Heart left ventricle (tissue), 13 donors: ENCODE measurements around the gene AKAP7.

Source experiments
- POLR2A ChIP-seq, 2 donors: fragments of 450-650 bp; IDR thresholded peaks; one replicate each; pipeline ENCODE4 v1.6.1; 2017; ENCODE audit warnings: antibody characterized with exemption in 2 of 2, mild to moderate bottlenecking in 2 of 2, moderate library complexity in 2 of 2
- TF ChIP-seq, protein P1 (sequence below), 12 donors: fragments of 200-600 bp; sonication (generic) in 4 of 12; IDR thresholded peaks; one replicate each; pipeline versions ENCODE4 v1.5.0 to v1.8.0; 2018 to 2022; ENCODE audit warnings: antibody characterized with exemption in 12 of 12, mild to moderate bottlenecking in 5 of 12
- donor health status: ischemic (EF 13 %, LVEDD 7.1; RV severe dilation, severe dysfunction).
- donor health status: DM: no; HTN: yes; CAD: no.
- donor health status: DM: no; HTN: no; CAD: no.
- donor health status: ischemic (EF 25% LVEDD 6.9; RV normal size, moderate dysfunction).
- donor health status: ischemic (EF 25% LVEDD 5.7; RV mildly dilated, moderate dysfunction).
- donor health status: ischemic (EF 35%, LVEDD 5.7; RV mildly dilated, moderate dysfunction).
- donor health status: nonischemic (EF 11% LVEDD 7.7; RV severe dilation, severe dysfunction).
- donor health status: DM: yes; HTN: yes; CAD: no.
- donor health status: PGD.
- donor health status: ischemic (EF 29% LVEDD 5.4; RV normal size, mild dysfunction).
- donor health status: nonischemic (EF 23%, LVEDD 6.1; RV moderate dilation, normal function).

- TF ChIP-seq, protein P1, sequence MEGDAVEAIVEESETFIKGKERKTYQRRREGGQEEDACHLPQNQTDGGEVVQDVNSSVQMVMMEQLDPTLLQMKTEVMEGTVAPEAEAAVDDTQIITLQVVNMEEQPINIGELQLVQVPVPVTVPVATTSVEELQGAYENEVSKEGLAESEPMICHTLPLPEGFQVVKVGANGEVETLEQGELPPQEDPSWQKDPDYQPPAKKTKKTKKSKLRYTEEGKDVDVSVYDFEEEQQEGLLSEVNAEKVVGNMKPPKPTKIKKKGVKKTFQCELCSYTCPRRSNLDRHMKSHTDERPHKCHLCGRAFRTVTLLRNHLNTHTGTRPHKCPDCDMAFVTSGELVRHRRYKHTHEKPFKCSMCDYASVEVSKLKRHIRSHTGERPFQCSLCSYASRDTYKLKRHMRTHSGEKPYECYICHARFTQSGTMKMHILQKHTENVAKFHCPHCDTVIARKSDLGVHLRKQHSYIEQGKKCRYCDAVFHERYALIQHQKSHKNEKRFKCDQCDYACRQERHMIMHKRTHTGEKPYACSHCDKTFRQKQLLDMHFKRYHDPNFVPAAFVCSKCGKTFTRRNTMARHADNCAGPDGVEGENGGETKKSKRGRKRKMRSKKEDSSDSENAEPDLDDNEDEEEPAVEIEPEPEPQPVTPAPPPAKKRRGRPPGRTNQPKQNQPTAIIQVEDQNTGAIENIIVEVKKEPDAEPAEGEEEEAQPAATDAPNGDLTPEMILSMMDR (IDR thresholded peaks at IDR 0.05), result no peak
- TF ChIP-seq POLR2A (IDR thresholded peaks at IDR 0.05), result no peak
Measured at GRCh38 chr6:131316654-131317053, 181.4 kb downstream of the AKAP7 start.
